GM12801 (cell line): ENCODE results near the gene CCDC57.

ENCODE experiments used
- TF ChIP-seq, protein P1 (sequence below): IDR thresholded peaks from one replicate; pipeline ENCODE4 v1.5.1; 2011; ENCODE audit warnings: control low read depth; ENCODE audit not compliant: insufficient read length; ENCODE audit errors: extremely low read depth

The CCDC57 gene

DNA sequence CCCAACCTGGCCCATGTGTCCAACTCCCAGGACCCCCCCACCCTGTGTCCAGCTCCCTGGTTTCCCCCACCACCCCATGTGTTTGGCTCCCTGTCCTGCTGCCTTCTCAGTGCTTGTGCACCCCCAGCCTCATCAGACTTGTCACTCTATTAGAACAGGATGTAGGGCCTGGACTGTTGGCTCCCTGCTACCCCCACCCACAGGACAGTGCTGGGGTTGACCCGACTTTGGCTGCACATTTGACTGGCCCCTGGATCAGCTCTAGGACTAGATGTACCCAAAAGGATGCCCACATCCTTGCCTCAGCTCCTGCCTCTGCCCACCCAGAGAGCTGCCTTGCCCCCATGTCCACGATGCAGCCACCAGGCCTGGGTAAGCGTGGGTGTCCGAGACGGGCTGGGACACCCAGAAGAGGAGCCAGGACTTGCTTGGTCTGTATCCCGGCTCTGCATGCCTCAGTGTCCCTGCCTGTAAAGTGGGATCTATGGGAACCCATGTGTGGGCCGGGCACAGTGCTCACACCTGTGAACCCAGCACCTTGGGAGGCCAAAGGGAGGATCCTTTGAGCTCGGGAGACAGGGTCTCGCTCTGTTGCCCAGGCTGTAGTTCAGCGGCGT, 1.5 kb upstream of the CCDC57 start:
- TF ChIP-seq, protein P1, sequence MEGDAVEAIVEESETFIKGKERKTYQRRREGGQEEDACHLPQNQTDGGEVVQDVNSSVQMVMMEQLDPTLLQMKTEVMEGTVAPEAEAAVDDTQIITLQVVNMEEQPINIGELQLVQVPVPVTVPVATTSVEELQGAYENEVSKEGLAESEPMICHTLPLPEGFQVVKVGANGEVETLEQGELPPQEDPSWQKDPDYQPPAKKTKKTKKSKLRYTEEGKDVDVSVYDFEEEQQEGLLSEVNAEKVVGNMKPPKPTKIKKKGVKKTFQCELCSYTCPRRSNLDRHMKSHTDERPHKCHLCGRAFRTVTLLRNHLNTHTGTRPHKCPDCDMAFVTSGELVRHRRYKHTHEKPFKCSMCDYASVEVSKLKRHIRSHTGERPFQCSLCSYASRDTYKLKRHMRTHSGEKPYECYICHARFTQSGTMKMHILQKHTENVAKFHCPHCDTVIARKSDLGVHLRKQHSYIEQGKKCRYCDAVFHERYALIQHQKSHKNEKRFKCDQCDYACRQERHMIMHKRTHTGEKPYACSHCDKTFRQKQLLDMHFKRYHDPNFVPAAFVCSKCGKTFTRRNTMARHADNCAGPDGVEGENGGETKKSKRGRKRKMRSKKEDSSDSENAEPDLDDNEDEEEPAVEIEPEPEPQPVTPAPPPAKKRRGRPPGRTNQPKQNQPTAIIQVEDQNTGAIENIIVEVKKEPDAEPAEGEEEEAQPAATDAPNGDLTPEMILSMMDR, result no peak

DNA sequence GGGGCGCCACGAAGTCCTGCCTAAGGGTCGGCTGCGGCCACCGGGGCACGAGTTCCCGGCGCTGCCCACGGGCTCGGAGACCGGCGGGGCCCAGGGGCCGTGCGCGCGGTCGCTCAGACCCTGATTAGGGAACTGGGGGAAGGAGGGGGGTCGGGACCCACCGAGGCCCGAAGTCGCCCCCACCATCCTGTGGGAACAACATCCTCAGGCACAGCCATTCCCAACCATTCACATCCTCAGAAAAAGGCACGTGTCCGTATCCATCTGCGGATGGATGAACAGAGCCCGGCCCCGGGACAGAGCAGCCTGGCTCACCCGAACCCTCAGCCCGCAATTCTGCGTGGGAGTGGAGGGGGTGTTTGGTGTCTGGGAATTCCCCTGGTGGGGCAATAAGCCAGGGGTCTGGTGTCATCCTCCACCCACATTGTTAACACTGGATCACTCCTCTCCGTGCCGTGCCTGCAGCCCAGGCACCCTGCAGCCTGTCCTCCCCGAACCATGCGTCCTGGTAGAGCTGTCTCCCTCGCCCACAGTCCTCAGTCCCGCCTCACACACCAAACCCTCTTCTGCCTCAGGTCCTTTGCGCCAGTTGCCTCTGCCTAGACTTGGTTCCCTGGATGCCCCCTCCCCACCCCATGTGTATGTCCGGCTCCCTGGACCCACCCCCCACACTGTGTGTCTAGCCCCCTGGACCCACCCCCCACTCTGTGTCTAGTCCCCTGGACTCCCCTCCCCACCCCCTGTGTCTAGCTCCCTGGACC, 789 bp upstream of the CCDC57 start:
- TF ChIP-seq, protein P1, result no peak

DNA sequence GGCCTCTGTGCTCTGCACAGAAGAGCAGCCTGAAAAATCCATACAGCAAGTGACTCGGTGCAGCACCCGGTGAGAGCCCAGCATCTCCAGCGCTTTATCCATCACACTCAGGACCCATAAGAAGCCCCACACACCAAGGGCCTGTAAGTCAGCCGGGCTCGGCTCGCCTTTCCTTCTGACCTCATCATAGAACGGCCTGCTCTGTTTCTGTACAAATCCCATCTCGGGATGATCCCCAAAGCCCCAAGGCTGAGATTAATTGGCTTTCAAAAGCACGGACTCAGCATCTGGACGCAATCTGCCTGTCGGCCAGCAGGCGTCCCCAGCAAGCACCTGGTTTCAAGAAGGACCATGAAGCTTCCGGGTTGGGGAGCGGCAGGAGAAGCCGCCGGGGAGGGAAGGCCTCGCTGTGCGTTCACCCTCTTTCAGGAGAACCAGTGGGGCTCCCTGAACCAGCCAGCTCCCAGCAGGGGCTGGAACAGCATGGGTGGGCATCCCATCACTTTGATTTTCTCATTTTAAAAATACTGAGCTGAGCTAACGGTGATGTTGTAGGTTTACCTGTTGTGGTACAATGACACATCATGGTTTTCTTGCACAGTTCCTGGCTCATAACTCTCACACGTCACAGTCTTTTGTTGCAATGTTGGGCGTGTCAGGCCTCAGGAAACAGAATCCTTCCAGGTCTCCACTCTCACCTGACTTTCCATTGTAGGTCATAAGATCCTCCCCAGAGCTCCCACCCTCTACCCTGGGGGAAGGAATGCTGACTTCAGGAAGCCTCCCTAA, 6.7 kb downstream of the CCDC57 start:
- TF ChIP-seq, protein P1, result no peak

DNA sequence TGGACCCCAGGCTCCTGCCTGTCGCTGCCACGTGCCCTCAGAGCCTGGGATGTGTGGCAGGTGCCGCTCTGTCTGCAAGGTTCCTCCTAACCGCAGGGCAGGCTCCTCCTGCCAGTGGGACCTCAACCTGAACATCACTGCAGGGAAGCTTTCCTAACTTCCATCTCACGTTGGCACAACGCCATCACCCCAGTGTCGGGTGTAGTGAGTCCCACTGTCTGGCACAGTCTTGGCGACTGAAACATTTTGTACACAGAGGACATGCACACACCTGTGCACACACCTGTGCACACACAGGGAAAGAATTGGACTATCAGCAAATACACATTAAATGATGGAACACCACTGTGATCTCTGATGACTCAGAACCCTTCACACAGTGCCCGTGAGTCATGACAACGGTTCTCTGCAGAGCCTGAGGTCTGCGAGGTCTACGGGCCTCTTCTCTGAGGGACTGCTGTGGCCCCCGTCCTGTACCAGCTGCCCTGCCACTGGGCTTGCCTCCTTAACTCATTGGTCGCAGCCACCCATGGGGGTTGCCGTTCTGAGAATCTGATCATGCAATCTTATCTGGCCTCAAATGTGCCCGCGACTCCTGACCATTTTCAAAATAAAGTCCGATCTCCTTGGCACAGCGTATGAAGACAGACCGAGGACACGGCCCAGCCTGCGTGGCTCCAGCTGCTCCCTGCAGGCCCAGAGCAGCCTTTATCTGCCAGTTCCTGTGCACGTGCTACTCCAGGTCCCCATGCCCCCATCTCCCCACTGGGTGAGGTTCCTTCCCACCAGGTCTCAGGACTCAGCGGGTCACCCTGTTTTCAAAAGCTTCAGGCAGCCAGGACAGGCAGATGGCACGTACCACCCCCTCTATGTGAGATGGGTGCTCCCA, 7.6 kb downstream of the CCDC57 start:
- TF ChIP-seq, protein P1, result no peak

DNA sequence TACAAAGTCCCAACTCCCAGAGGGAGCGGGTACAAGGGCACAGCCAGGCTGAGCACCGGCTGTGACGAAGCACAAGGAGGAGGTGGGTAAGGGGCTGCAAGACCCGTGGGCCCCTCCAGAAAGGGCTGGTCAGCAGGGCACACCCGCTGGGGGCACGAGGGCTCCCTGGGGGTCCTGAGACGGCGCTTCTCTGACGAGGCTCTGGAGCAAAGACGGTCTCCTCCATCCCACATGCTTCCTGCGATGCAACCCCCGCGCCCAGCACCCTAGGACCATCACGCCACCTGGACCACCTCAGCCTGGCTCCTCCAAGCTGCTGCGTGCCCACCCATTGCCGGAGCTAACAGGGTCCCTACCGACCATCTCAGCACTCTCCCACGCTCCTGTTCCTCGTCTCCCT, 8.7 kb downstream of the CCDC57 start:
- TF ChIP-seq, protein P1, result no peak

DNA sequence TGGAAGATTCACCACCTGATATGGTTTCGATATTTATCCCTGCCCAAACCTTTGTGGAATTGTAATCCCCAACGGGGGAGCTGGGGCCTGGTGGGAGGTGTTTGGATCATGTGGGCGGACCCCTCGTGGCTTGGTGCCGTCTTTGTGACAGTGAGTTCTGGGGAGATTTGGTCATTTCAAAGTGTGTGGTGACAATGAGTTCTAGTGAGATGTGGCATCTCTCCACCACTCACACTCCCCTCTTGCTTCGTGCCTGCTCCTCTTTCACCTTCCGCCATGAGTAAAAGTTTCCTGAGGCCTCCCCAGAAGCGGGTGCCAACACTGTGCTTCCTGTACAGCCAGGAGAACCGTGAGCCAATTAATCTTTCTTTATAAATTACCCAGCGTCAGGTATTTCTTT, 9.7 kb downstream of the CCDC57 start:
- TF ChIP-seq, protein P1, result no peak
